Transverse colon (tissue), 3 donors: ENCODE data around the gene TRABD2A.

ENCODE experiments used
- CTCF ChIP-seq, 5 experiments: fragments of 200-600 bp in 3 of 5; fragments of 450-650 bp in 2 of 5; sonication (generic) in 3 of 5; IDR thresholded peaks; 1 replicate in 2 of 5; 2 replicates in 3 of 5; pipeline ENCODE4 v1.5.1; 2016 to 2017; ENCODE audit warnings: antibody characterized with exemption in 5 of 5, inconsistent platforms in 3 of 5, mild to moderate bottlenecking in 2 of 5, moderate library complexity in 1 of 5
- EP300 ChIP-seq: sonication (generic); formaldehyde crosslinking; IDR thresholded peaks from one replicate; pipeline ENCODE4 v1.6.1; 2017; ENCODE audit warnings: antibody characterized with exemption, low read depth

- TF ChIP-seq EP300, result no peak
- TF ChIP-seq CTCF (IDR thresholded peaks at IDR 0.05), result no peak
Observed at GRCh38 chr2:84781942-84782716, 98.8 kb downstream of the TRABD2A start.
